D721Med (cell line): Measurements from ENCODE around the gene HPSE2.
"Not testable (repeated sequence)": the region's sequence is repeated elsewhere in the genome, so short reads cannot be mapped to it uniquely, and the experiment has no call there.

Source experiments
- DNase-seq: peaks from one replicate; pipeline ENCODE4 v3.0.0; 2011; ENCODE audit warnings: low spot score; ENCODE audit not compliant: insufficient read length
- FAIRE-seq: peaks from 2 replicates; lab custom pipeline; 2011; peaks lifted over from hg19 to GRCh38; lab: Jason Lieb, UNC
- CTCF ChIP-seq: IDR thresholded peaks from 2 replicates; pipeline ENCODE4 v1.5.1; 2012; ENCODE audit warnings: mild to moderate bottlenecking, control low read depth; ENCODE audit not compliant: insufficient read depth; ENCODE audit errors: missing control alignments

Gene HPSE2

GRCh38 chr10:99143651-99144050 lies 92.0 kb downstream of the HPSE2 start:
- no peak for FAIRE-seq

GRCh38 chr10:99143011-99143410 lies 92.6 kb downstream of the HPSE2 start:
- no peak for FAIRE-seq
- no peak for DNase-seq
- no peak for TF ChIP-seq CTCF

More at GRCh38 chr10:99143651-99144050, 92.0 kb downstream of the HPSE2 start:
- no peak for DNase-seq
- TF ChIP-seq CTCF = no peak

- not testable (repeated sequence) for FAIRE-seq, DNase-seq
Observed at GRCh38 chr10:99132897-99133296, 102.8 kb downstream of the HPSE2 start.

GRCh38 chr10:99125879-99126278 lies 109.8 kb downstream of the HPSE2 start:
- DNase-seq (no peak), FAIRE-seq (no peak)
- TF ChIP-seq CTCF = no peak

GRCh38 chr10:99124376-99124775 lies 111.3 kb downstream of the HPSE2 start:
- FAIRE-seq = no peak
- no peak for DNase-seq
- TF ChIP-seq CTCF = no peak

- no peak for TF ChIP-seq CTCF
- no peak for FAIRE-seq
Observed at GRCh38 chr10:99123851-99124250, 111.8 kb downstream of the HPSE2 start.

GRCh38 chr10:99123336-99123735 lies 112.3 kb downstream of the HPSE2 start:
- FAIRE-seq (no peak), DNase-seq (no peak)
- TF ChIP-seq CTCF = no peak

More at GRCh38 chr10:99123851-99124250, 111.8 kb downstream of the HPSE2 start:
- DNase-seq = no peak

GRCh38 chr10:99119258-99119748 lies 116.3 kb downstream of the HPSE2 start:
- FAIRE-seq = no peak
- TF ChIP-seq CTCF = no peak
- DNase-seq = no peak
